Kidney (tissue), 14 donors: Measurements from ENCODE around the gene CNOT4. TPM values are rescaled to one million over a fixed set of nuclear protein-coding genes. Genes with fewer than 3 reads are reported as not detected.

Experiments
- DNase-seq, 5 donors: peaks; one replicate each; pipeline ENCODE4 v3.0.0-alpha.2; 2013 to 2020
- FAIRE-seq: peaks from 2 replicates; lab custom pipeline; 2012; peaks lifted over from hg19 to GRCh38; lab: Jason Lieb, UNC
- H3K27ac ChIP-seq, 2 donors: one replicate each; pipeline ENCODE4 v1.7.0; 2013; ENCODE audit warnings: low read depth in 2 of 2, low read length in 2 of 2, inconsistent platforms in 1 of 2
- H3K27me3 ChIP-seq: one replicate; pipeline ENCODE4 v1.7.1; 2013; ENCODE audit warnings: low read length, inconsistent platforms; ENCODE audit not compliant: control insufficient read depth, insufficient read depth
- H3K36me3 ChIP-seq, 3 donors: one replicate each; pipeline versions ENCODE4 v1.7.0 to v1.7.1; 2013; ENCODE audit warnings: low read length in 3 of 3, control low read depth in 1 of 3, inconsistent platforms in 1 of 3; ENCODE audit not compliant: insufficient read depth in 3 of 3, control insufficient read depth in 2 of 3
- H3K4me1 ChIP-seq, 3 donors: one replicate each; pipeline versions ENCODE4 v1.7.0 to v1.7.1; 2013; ENCODE audit warnings: low read length in 3 of 3, inconsistent platforms in 1 of 3, low read depth in 1 of 3; ENCODE audit not compliant: control insufficient read depth in 2 of 3, insufficient read depth in 2 of 3
- H3K4me3 ChIP-seq, 3 donors: one replicate each; pipeline versions ENCODE4 v1.7.0 to v1.8.1; 2013; ENCODE audit warnings: low read length in 3 of 3, control low read depth in 1 of 3, inconsistent platforms in 1 of 3
- H3K9ac ChIP-seq, 3 donors: one replicate each; pipeline versions ENCODE4 v1.7.0 to v1.7.1; 2013; ENCODE audit warnings: low read length in 3 of 3, control low read depth in 1 of 3, inconsistent platforms in 1 of 3
- H3K9me3 ChIP-seq, 3 donors: one replicate each; pipeline versions ENCODE4 v1.7.0 to v1.7.1; 2013; ENCODE audit warnings: low read length in 3 of 3, control low read depth in 1 of 3, inconsistent platforms in 1 of 3; ENCODE audit not compliant: control insufficient read depth in 2 of 3, insufficient read depth in 1 of 3
- CTCF ChIP-seq: IDR thresholded peaks from 3 replicates; pipeline ENCODE4 v1.5.1; 2012; ENCODE audit warnings: mild to moderate bottlenecking, moderate library complexity, borderline replicate concordance; ENCODE audit not compliant: insufficient read depth; ENCODE audit errors: extremely low read depth
- intact Hi-C: fragments of 100-400 bp; cut with DNase I; formaldehyde crosslinking; loops from one replicate; pipeline ENCODE4 v1.11.1; 2022
- polyA plus RNA-seq: library from polyadenylated mRNA; stranded (reverse); fragments of 350-450 nt; fragmentation: Illumina TruSeq; extraction: RNeasy Lipid Tissue Mini Kit (QIAGEN cat#74804); gene quantifications from one replicate; pipeline ENCODE4 v1.2.3, GENCODE V29; 2014; ENCODE audit warnings: low read depth, low replicate concordance; ENCODE audit not compliant: insufficient read depth
- total RNA-seq: library from RNA; stranded (reverse); fragmentation: NEBNext Ultra II Directional; extraction: Animal tissue kit (Norgen Biotek cat#: 25700); gene quantifications from one replicate; pipeline ENCODE4 v1.2.1, GENCODE V29; 2021
- donor health status: control.
- donor health status: control.
- donor health status: control.
- donor health status: control.
- donor health status: control.
- donor health status: DM: yes; HTN: yes; CAD: no.
- donor health status: Normal renal cell carcinoma (clear cell type).

Gene CNOT4
- total and polyA plus RNA-seq, 2 donors from 2014 or later: 8.4 to 26.2 TPM

GRCh38 chr7:135552148-135552547 is 42.2 kb upstream of the CNOT4 start:
- intact Hi-C loops: no loop called here
- TF ChIP-seq CTCF: no peak
- Histone ChIP-seq H3K9ac (no peak overlapping the region), H3K9me3 (no peaks in the 10 kb centered on the region), H3K4me1 (no peaks in the 10 kb centered on the region), H3K4me3 (no peak overlapping the region), H3K36me3 (no peaks in the 10 kb centered on the region), H3K27ac (no peak overlapping the region), H3K27me3 (no peaks in the 10 kb centered on the region)
- no peak for FAIRE-seq
- no peak for DNase-seq

GRCh38 chr7:135550196-135550595 is 40.3 kb upstream of the CNOT4 start:
- Histone ChIP-seq H3K4me3 (no peak overlapping the region), H3K9ac (no peak overlapping the region), H3K4me1 (no peaks in the 10 kb centered on the region), H3K9me3 (no peaks in the 10 kb centered on the region), H3K27me3 (no peaks in the 10 kb centered on the region), H3K36me3 (no peaks in the 10 kb centered on the region), H3K27ac (no peak overlapping the region)
- FAIRE-seq (no peak), DNase-seq (no peak)
- TF ChIP-seq CTCF: no peak
- intact Hi-C loops: no loop called here

GRCh38 chr7:135541029-135541428 is 31.1 kb upstream of the CNOT4 start:
- Histone ChIP-seq H3K27ac (no peak overlapping the region), H3K36me3 (no peaks in the 10 kb centered on the region), H3K27me3 (no peaks in the 10 kb centered on the region), H3K9ac (no peak overlapping the region), H3K4me3 (no peak overlapping the region), H3K4me1 (no peaks in the 10 kb centered on the region), H3K9me3 (no peaks in the 10 kb centered on the region)
- intact Hi-C loops: no loop called here
- no peak for FAIRE-seq
- DNase-seq: no peak
- TF ChIP-seq CTCF: no peak

GRCh38 chr7:135539629-135540028 is 29.7 kb upstream of the CNOT4 start:
- no peak for FAIRE-seq
- Histone ChIP-seq H3K27ac (no peak overlapping the region), H3K9me3 (no peaks in the 10 kb centered on the region)

More at GRCh38 chr7:135539629-135540028, 29.7 kb upstream of the CNOT4 start:
- DNase-seq: no peak
- Histone ChIP-seq H3K4me1 (no peaks in the 10 kb centered on the region), H3K36me3 (no peaks in the 10 kb centered on the region), H3K27me3 (no peaks in the 10 kb centered on the region), H3K4me3 (no peak overlapping the region), H3K9ac (no peak overlapping the region)
- intact Hi-C loops: no loop called here
- TF ChIP-seq CTCF: no peak
